ENCODE data around the gene SMG6. TPM values are rescaled to one million over a fixed set of nuclear protein-coding genes. Genes with fewer than 3 reads are reported as not detected.

Gene SMG6
- total and polyA plus RNA-seq, 2 of the 13 experiments (the other 11 are each of a cell fraction or from before 2014, with no cell fraction given), result 4.6 to 14.6 TPM

DNA sequence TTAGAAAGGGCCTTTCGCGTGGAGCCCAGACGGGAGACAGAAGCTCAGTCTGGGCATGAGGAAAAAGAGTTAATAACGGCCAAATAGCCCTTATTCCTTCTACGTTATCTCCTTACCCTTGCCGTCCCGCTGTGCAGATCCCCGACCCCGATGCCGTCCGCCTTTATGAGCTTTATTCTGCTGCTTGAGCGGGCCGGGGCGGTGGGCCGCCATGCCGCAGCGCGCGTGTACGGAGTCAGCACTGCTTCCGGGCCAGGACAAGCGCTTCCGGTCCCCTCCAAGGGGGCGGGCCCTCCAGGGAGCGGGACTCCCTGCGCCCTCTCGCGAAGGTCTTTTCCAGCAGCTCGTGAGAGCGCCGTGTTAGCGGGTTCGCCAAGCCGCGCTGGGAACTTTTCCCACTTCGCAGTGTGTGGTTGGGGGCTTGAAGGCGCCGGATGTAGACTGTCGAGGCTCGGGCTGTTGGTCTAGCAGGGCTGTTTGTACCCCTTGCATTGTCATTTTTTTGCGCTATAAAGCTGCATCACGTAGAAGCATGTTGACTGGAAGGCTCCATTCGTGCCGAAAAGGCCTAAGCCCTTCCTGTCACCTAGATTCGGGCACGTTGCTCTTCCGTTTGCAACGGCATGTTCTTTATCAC, 32.7 kb upstream of the SMG6 start, which contains the start of gene TSR1 (continued):
- TF ChIP-seq, protein P1, sequence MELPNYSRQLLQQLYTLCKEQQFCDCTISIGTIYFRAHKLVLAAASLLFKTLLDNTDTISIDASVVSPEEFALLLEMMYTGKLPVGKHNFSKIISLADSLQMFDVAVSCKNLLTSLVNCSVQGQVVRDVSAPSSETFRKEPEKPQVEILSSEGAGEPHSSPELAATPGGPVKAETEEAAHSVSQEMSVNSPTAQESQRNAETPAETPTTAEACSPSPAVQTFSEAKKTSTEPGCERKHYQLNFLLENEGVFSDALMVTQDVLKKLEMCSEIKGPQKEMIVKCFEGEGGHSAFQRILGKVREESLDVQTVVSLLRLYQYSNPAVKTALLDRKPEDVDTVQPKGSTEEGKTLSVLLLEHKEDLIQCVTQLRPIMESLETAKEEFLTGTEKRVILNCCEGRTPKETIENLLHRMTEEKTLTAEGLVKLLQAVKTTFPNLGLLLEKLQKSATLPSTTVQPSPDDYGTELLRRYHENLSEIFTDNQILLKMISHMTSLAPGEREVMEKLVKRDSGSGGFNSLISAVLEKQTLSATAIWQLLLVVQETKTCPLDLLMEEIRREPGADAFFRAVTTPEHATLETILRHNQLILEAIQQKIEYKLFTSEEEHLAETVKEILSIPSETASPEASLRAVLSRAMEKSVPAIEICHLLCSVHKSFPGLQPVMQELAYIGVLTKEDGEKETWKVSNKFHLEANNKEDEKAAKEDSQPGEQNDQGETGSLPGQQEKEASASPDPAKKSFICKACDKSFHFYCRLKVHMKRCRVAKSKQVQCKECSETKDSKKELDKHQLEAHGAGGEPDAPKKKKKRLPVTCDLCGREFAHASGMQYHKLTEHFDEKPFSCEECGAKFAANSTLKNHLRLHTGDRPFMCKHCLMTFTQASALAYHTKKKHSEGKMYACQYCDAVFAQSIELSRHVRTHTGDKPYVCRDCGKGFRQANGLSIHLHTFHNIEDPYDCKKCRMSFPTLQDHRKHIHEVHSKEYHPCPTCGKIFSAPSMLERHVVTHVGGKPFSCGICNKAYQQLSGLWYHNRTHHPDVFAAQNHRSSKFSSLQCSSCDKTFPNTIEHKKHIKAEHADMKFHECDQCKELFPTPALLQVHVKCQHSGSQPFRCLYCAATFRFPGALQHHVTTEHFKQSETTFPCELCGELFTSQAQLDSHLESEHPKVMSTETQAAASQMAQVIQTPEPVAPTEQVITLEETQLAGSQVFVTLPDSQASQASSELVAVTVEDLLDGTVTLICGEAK (IDR thresholded peaks at IDR 0.05), result peak; percentile 79
- TF ChIP-seq, protein P1 (CRISPR knock-in tag; IDR thresholded peaks at IDR 0.05), result peak; percentile 74; the same call in 1 of the 2 replicates
- no peak for TF ChIP-seq ZNF251 (CRISPR knock-in tag; IDR thresholded peaks at IDR 0.05)
- no peak for TF ChIP-seq ZNF205 (CRISPR knock-in tag; IDR thresholded peaks at IDR 0.05)
- TF ChIP-seq MAZ (IDR thresholded peaks at IDR 0.05; ENCODE audit: borderline replicate concordance, low read depth, low read length), result peak; percentile 84
- TF ChIP-seq MAZ (CRISPR knock-in tag; IDR thresholded peaks at IDR 0.05; ENCODE audit: low read depth), result peak; percentile 66; the same call in 1 of the 2 replicates
- TF ChIP-seq YEATS2 (CRISPR knock-in tag; IDR thresholded peaks at IDR 0.05; ENCODE audit: borderline replicate concordance), result peak; percentile 91
- TF ChIP-seq FOXC1 (CRISPR knock-in tag; IDR thresholded peaks at IDR 0.05; ENCODE audit: borderline replicate concordance), result peak; percentile 17; the same call in 1 of the 2 replicates
- TF ChIP-seq ZNF224 (CRISPR knock-in tag; IDR thresholded peaks at IDR 0.05), result peak; percentile 87
- peak; percentile 56; the same call in 1 of the 2 replicates for TF ChIP-seq RARG (CRISPR knock-in tag; IDR thresholded peaks at IDR 0.05; ENCODE audit: low read depth)
- no peak for TF ChIP-seq RFX3 (CRISPR knock-in tag; IDR thresholded peaks at IDR 0.05)
- no peak for TF ChIP-seq FOSL1 (CRISPR knock-in tag; IDR thresholded peaks at IDR 0.05; ENCODE audit: borderline replicate concordance)
- peak; percentile 92 for TF ChIP-seq KMT2A (CRISPR knock-in tag; IDR thresholded peaks at IDR 0.05)
- TF ChIP-seq, protein P2, sequence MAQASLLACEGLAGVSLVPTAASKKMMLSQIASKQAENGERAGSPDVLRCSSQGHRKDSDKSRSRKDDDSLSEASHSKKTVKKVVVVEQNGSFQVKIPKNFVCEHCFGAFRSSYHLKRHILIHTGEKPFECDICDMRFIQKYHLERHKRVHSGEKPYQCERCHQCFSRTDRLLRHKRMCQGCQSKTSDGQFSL (CRISPR knock-in tag; IDR thresholded peaks at IDR 0.05), result 0 out of 2 replicates have a peak, but pooled peaks have one; percentile 18
- peak; percentile 33; the same call in 1 of the 2 replicates for TF ChIP-seq ZNF572 (CRISPR knock-in tag; IDR thresholded peaks at IDR 0.05)
- 0 out of 2 replicates have a peak, but pooled peaks have one; percentile 59 for TF ChIP-seq KLF13 (CRISPR knock-in tag; IDR thresholded peaks at IDR 0.05)
- TF ChIP-seq ZNF496 (CRISPR knock-in tag; IDR thresholded peaks at IDR 0.05; ENCODE audit: insufficient replicate concordance), result no peak
- TF ChIP-seq, protein P3, sequence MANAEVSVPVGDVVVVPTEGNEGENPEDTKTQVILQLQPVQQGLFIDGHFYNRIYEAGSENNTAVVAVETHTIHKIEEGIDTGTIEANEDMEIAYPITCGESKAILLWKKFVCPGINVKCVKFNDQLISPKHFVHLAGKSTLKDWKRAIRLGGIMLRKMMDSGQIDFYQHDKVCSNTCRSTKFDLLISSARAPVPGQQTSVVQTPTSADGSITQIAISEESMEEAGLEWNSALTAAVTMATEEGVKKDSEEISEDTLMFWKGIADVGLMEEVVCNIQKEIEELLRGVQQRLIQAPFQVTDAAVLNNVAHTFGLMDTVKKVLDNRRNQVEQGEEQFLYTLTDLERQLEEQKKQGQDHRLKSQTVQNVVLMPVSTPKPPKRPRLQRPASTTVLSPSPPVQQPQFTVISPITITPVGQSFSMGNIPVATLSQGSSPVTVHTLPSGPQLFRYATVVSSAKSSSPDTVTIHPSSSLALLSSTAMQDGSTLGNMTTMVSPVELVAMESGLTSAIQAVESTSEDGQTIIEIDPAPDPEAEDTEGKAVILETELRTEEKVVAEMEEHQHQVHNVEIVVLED (CRISPR knock-in tag; IDR thresholded peaks at IDR 0.05; ENCODE audit: borderline replicate concordance), result peak; percentile 92
- no peak for TF ChIP-seq ZNF7 (CRISPR knock-in tag; IDR thresholded peaks at IDR 0.05)

All from HepG2 (cell line).